Gastroesophageal sphincter (tissue), 3 donors: Measurements from ENCODE around the gene RNF113B.

Experiments used
- CTCF ChIP-seq, 4 experiments: fragments of 200-600 bp in 2 of 4; fragments of 450-650 bp in 2 of 4; sonication (generic) in 1 of 4; IDR thresholded peaks; one replicate each; pipeline ENCODE4 v1.5.1; 2017 to 2019; ENCODE audit warnings: antibody characterized with exemption in 4 of 4, mild to moderate bottlenecking in 2 of 4, moderate library complexity in 2 of 4
- POLR2A ChIP-seq, 2 donors: fragments of 450-650 bp; IDR thresholded peaks; one replicate each; pipeline ENCODE4 v1.6.1; 2017; ENCODE audit warnings: antibody characterized with exemption in 2 of 2, mild to moderate bottlenecking in 2 of 2, moderate library complexity in 1 of 2
- POLR2AphosphoS5 ChIP-seq: sonication (generic); formaldehyde crosslinking; IDR thresholded peaks from one replicate; pipeline ENCODE4 v1.6.1; 2017; ENCODE audit warnings: antibody characterized with exemption

- no peak for TF ChIP-seq POLR2AphosphoS5
- no peak for TF ChIP-seq CTCF (IDR thresholded peaks at IDR 0.05)
- TF ChIP-seq POLR2A (IDR thresholded peaks at IDR 0.05) = no peak
Observed at GRCh38 chr13:98141509-98142379, 35.3 kb downstream of the RNF113B start.
